ENCODE results near the gene SLC12A7. TPM values are rescaled to one million over a fixed set of nuclear protein-coding genes. Genes with fewer than 3 reads are reported as not detected.

The SLC12A7 gene
- total RNA-seq, 1 donor from 2014 or later: 11.5 TPM

DNA sequence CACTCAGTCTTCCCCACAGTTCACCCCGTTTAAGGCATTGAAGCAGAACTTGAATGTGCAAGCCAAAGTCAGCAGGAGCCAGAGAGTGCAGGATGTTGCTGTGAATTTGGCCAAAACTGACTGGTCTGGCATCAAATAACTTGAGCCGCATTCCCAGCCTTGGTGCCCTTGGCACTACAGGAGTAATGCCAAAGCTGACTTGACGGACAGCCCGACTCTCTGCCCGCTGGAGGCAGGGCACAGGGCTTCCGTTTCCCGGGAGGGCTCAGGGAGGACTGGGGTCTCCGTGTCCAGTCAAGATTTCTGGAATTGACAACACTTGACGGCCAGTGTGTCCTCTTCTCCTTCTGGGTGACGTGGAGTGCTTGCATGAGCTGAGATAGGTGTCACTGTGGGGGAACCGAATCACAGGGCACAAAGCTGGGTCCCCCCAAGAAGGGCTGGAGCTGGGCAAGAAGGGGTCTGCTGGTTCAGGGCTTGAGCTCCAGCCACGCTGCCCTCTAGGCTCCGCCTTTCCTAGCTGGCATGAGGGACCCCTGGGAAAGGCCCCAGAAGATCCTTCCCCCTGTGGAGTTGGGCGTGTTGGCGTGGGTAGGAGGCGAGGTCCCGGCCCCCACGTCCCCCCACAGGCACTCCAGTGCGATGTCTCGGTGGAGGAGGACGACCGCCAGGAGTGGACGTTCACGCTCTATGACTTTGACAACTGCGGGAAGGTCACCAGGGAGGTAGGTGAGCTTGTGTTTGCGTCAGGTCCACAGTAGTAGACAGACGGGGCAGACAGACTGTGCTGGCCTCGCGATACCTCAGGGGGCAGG lies 78.0 kb downstream of the SLC12A7 start:
- Mint-ChIP-seq H3K4me1 (ENCODE audit: unreplicated experiment) (no peaks in the 10 kb centered on the region), H3K27me3 (ENCODE audit: unreplicated experiment) (peaks cover 12% of the 10 kb centered on the region), H3K27ac (ENCODE audit: unreplicated experiment) (no peak overlapping the region), H3K36me3 (ENCODE audit: unreplicated experiment) (no peaks in the 10 kb centered on the region), H3K9me3 (ENCODE audit: unreplicated experiment) (no peaks in the 10 kb centered on the region), H3K4me3 (ENCODE audit: unreplicated experiment) (no peak overlapping the region)
- no peak for TF ChIP-seq CTCF (IDR thresholded peaks at IDR 0.05)
- DNase-seq (ENCODE audit: extremely low spot score, unreplicated experiment): no peak

DNA sequence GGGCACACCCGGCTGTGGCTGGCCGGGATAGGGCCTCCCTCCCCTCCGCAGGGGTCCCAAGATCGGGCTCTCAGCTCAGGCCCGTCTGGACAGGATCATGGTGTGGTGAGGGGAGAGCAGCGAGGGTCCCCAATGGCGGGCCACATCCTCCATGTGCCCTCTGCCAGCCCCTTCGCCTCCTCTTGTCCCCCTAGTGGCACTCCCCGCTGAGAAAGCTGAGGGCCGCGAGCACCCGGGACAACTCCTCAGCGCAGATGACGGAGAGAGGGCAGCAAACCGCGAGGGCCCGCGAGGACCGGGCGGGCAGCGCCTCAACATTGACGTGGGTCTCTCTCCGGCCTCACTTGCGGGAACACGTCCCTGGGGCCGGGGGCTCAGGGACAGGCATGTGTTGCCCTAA lies 78.7 kb downstream of the SLC12A7 start:
- no peak overlapping the region for H3K27ac Mint-ChIP-seq (ENCODE audit: unreplicated experiment)
- peaks cover 12% of the 10 kb centered on the region for H3K27me3 Mint-ChIP-seq (ENCODE audit: unreplicated experiment)
- no peaks in the 10 kb centered on the region for H3K36me3 Mint-ChIP-seq (ENCODE audit: unreplicated experiment)
- no peak for TF ChIP-seq CTCF (IDR thresholded peaks at IDR 0.05)
- no peak overlapping the region for H3K4me3 Mint-ChIP-seq (ENCODE audit: unreplicated experiment)
- no peak for DNase-seq (ENCODE audit: extremely low spot score, unreplicated experiment)
- no peaks in the 10 kb centered on the region for H3K9me3 Mint-ChIP-seq (ENCODE audit: unreplicated experiment)
- H3K4me1 Mint-ChIP-seq (ENCODE audit: unreplicated experiment): no peaks in the 10 kb centered on the region

DNA sequence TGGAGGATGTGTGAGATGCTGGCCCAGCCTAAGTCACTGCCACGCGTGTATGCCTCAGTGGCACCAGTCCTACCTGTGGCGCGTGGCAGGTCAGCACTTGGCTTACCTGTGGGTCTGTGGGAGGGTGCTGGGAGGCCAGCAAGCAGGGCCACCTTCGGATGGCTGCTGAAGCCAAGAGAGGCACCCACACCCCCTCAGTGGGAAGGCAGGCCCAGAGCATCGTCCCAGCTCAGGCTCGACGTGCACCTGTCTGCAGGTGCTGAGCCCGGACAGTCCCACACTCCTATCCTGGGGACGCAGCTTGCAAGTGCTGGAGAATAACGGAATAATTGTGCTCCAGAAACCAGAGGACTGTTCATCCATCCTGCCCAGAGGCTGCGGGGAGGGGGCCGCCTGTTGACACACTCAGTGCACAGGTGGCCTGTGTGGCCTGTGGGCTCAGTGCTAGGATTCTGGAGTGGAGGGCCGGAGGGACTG lies 79.3 kb downstream of the SLC12A7 start:
- H3K27me3 Mint-ChIP-seq (ENCODE audit: unreplicated experiment): peaks cover 12% of the 10 kb centered on the region
- no peak for DNase-seq (ENCODE audit: extremely low spot score, unreplicated experiment)
- H3K9me3 Mint-ChIP-seq (ENCODE audit: unreplicated experiment): no peaks in the 10 kb centered on the region
- H3K4me3 Mint-ChIP-seq (ENCODE audit: unreplicated experiment): no peak overlapping the region
- no peaks in the 10 kb centered on the region for H3K4me1 Mint-ChIP-seq (ENCODE audit: unreplicated experiment)
- H3K27ac Mint-ChIP-seq (ENCODE audit: unreplicated experiment): no peak overlapping the region
- TF ChIP-seq CTCF (IDR thresholded peaks at IDR 0.05): no peak
- H3K36me3 Mint-ChIP-seq (ENCODE audit: unreplicated experiment): no peaks in the 10 kb centered on the region

DNA sequence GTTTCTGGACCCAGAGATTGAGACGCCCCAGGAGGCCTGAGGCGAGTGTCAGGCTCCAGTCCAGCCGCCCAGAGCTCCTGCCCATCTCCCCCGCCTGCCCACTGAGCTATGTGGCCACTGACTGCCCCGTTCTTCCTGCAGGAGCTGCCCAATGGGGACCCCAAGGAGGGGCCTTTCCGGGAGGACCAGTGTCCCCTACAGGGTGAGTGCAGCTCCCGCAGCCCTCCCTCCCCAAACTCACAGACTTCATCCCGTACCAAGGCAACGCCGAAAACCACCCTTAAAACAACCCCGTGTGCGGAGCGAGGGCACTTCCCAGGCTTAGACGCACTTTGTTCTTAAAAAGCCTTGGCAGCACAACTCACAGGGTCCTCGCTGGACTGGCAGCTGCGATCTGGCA lies 79.9 kb downstream of the SLC12A7 start:
- TF ChIP-seq CTCF (IDR thresholded peaks at IDR 0.05): no peak
- no peaks in the 10 kb centered on the region for H3K9me3 Mint-ChIP-seq (ENCODE audit: unreplicated experiment)
- H3K4me1 Mint-ChIP-seq (ENCODE audit: unreplicated experiment): no peaks in the 10 kb centered on the region
- no peaks in the 10 kb centered on the region for H3K36me3 Mint-ChIP-seq (ENCODE audit: unreplicated experiment)
- peaks cover 12% of the 10 kb centered on the region for H3K27me3 Mint-ChIP-seq (ENCODE audit: unreplicated experiment)
- no peak for DNase-seq (ENCODE audit: extremely low spot score, unreplicated experiment)
- H3K4me3 Mint-ChIP-seq (ENCODE audit: unreplicated experiment): no peak overlapping the region
- no peak overlapping the region for H3K27ac Mint-ChIP-seq (ENCODE audit: unreplicated experiment)

GRCh38 chr5:1031306-1031959 lies 80.4 kb downstream of the SLC12A7 start:
- no peak for TF ChIP-seq CTCF (IDR thresholded peaks at IDR 0.05)
- Mint-ChIP-seq H3K9me3 (ENCODE audit: unreplicated experiment) (no peaks in the 10 kb centered on the region), H3K27ac (ENCODE audit: unreplicated experiment) (no peak overlapping the region), H3K4me3 (ENCODE audit: unreplicated experiment) (no peak overlapping the region), H3K27me3 (ENCODE audit: unreplicated experiment) (peaks cover 12% of the 10 kb centered on the region), H3K4me1 (ENCODE audit: unreplicated experiment) (no peaks in the 10 kb centered on the region), H3K36me3 (ENCODE audit: unreplicated experiment) (no peaks in the 10 kb centered on the region)
- no peak for DNase-seq (ENCODE audit: extremely low spot score, unreplicated experiment)

All from osteocyte (in vitro differentiated cells).